Right atrium auricular region (tissue), 2 donors: Measurements from ENCODE around the gene ATF7IP. TPM values are rescaled to one million over a fixed set of nuclear protein-coding genes. Genes with fewer than 3 reads are reported as not detected.

ENCODE experiments used
- DNase-seq: peaks from one replicate; pipeline ENCODE4 v3.0.0-alpha.2; 2019; ENCODE audit warnings: low spot score
- H3K27ac ChIP-seq, 2 donors: fragments of 200-600 bp; sonication (generic); 1 replicate in 1 of 2; 2 replicates in 1 of 2; pipeline ENCODE4 v1.5.1; 2016 to 2019
- H3K27me3 ChIP-seq, 2 donors: fragments of 200-600 bp; sonication (generic); one replicate each; pipeline versions ENCODE4 v1.5.1 to v1.6.0; 2017 to 2019
- H3K36me3 ChIP-seq: fragments of 200-600 bp; sonication (generic); one replicate; pipeline ENCODE4 v1.5.1; 2016
- H3K4me1 ChIP-seq, 2 donors: fragments of 200-600 bp; sonication (generic); one replicate each; pipeline versions ENCODE4 v1.5.1 to v1.6.0; 2017 to 2019
- H3K4me3 ChIP-seq, 2 donors: fragments of 200-600 bp; sonication (generic); 1 replicate in 1 of 2; 2 replicates in 1 of 2; pipeline ENCODE4 v1.5.1; 2017 to 2019; ENCODE audit warnings: mild to moderate bottlenecking in 1 of 2, moderate library complexity in 1 of 2
- H3K9me3 ChIP-seq, 2 donors: fragments of 200-600 bp; sonication (generic); one replicate each; pipeline ENCODE4 v1.5.1; 2019
- CTCF ChIP-seq, 2 donors: fragments of 200-600 bp; sonication (generic); IDR thresholded peaks; one replicate each; pipeline ENCODE4 v1.5.1; 2019; ENCODE audit warnings: antibody characterized with exemption in 2 of 2
- total RNA-seq, 2 donors: library from RNA; depleted of rRNA; stranded (reverse); fragments of >200 nt; gene quantifications; one replicate each; pipeline ENCODE4 v1.1.0, GENCODE V29; 2016

ATF7IP gene
- total RNA-seq, 2 donors from 2014 or later: 33.1 to 39.7 TPM

DNA sequence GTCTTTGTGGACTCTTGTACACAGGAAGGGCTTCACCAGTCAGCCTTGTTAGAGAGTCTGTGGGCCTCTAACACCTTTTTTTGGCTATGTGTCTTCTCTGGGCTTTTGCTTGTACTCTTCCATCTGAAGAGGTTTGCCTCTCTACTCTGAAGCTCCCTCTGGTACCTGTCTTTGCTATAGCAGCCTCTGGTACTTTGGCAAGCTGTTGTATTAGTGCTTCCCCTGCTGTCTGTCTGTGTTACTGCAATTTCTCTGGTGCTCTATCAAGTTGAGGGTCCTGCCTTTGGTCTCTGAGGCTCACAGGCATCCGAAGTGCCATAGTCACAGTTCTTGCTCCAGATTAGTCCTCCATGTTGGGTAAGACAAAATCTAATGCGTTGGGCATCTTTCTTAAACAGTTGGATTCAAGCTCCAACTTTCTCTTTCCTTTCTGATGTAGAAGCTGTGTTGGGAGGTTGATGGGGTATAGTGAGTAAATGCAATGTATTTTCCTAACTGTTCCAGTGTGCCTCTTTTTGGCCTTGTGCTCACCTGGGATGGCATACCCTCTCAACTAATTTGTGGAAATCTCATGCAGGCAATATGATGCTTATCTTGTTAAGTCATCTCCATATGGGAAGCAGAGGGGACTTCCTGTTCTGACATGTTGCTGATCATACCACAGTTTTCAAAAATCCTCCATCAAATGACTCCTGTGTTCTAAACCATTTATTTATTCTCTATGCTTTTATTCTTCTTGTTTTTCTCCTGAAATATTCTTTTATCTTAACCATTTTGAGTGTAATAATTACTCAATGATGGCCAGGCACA, 88.8 kb downstream of the ATF7IP start:
- Histone ChIP-seq H3K4me3 (no peak overlapping the region), H3K27ac (no peak overlapping the region), H3K9me3 (no peaks in the 10 kb centered on the region), H3K36me3 (peaks cover 38% of the 10 kb centered on the region), H3K27me3 (no peaks in the 10 kb centered on the region), H3K4me1 (no peaks in the 10 kb centered on the region)
- TF ChIP-seq CTCF (IDR thresholded peaks at IDR 0.05): peak; percentile 22 to 59
- DNase-seq: no peak

DNA sequence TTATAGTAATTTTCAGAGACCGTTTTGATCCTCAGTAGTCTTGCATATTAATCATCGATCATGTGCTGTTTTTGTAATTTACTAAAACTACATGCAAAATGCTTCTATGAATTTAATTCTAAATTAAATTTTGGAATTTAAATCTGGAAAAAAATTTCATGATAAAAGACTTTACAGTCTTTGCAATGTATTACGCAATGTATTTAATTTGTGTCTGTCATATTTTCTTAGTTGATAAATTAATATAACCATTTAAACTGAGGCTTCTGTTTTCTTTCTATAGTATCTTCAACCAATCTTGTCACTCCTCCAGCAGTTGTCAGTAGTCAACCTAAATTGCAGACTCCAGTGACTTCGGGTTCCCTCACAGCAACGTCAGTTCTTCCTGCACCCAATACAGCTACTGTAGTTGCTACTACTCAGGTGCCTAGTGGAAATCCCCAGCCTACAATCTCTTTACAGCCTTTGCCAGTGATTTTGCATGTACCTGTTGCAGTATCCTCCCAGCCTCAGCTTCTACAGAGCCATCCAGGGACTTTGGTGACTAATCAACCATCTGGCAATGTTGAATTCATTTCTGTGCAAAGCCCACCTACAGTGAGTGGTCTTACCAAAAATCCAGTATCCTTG, 94.8 kb downstream of the ATF7IP start:
- Histone ChIP-seq H3K27me3 (no peaks in the 10 kb centered on the region), H3K4me1 (no peaks in the 10 kb centered on the region), H3K36me3 (peaks cover 38% of the 10 kb centered on the region), H3K27ac (no peak overlapping the region), H3K9me3 (no peaks in the 10 kb centered on the region), H3K4me3 (no peak overlapping the region)
- no peak for DNase-seq
- TF ChIP-seq CTCF (IDR thresholded peaks at IDR 0.05): no peak

- no peak for TF ChIP-seq CTCF (IDR thresholded peaks at IDR 0.05)
- H3K4me3 ChIP-seq: no peak overlapping the region
- peaks cover 26 to 51% of the 10 kb centered on the region in 2 donors for H3K9me3 ChIP-seq
- peaks cover 64% of the 10 kb centered on the region for H3K36me3 ChIP-seq
- DNase-seq: no peak
- H3K27ac ChIP-seq: no peak overlapping the region
- H3K4me1 ChIP-seq: no peaks in the 10 kb centered on the region
- no peaks in the 10 kb centered on the region for H3K27me3 ChIP-seq
Measured at GRCh38 chr12:14471497-14471896, 106.0 kb downstream of the ATF7IP start.

DNA sequence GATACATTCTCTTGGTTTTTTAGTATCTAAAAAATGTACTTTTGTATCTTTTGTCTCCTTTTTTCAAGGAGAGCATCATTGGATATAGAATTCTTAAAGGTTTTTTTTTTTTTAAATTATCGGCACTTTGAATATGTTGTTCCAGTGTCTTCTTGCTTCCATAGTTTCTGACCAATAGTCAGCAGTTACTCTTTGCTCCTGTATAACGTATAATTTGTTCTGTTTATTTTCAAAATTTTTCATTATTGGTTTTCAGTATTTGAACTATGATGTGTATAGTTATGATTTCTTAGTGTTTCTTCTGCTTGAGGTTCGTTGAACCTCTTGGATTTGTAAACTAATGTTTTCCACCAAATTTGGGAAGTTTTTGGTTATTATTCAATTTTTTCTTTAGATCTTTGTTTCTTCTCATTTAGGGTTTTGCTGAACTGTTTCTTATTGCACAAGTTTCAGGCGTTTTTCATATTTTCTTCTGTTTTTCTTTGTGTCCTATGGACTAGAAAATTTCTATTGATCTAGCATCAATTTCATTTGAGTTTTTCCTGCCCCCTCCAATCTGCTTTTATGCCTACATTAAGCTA, 108.3 kb downstream of the ATF7IP start:
- Histone ChIP-seq H3K27ac (no peak overlapping the region), H3K4me1 (no peaks in the 10 kb centered on the region), H3K27me3 (no peaks in the 10 kb centered on the region), H3K9me3 (peaks cover 26 to 51% of the 10 kb centered on the region in 2 donors), H3K36me3 (peaks cover 70% of the 10 kb centered on the region), H3K4me3 (no peak overlapping the region)
- no peak for DNase-seq
- no peak for TF ChIP-seq CTCF (IDR thresholded peaks at IDR 0.05)

DNA sequence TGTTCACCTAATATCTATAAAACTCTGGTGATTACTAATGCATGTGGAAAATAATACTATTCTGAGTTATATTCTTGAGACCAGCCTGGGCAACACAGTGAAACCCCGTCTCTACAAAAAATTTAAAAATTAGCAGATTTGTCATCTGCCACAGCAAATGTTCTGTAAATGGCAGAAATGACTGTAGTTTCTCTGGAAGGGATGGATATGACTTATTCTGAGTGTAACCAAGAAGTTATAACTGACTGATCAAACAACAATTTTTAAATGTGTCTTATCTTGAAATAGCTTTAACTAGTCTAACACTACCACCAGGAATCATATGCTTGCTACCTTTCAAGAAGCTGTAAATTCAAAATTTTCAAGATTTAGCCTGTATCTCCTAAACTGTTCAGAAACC, 113.5 kb downstream of the ATF7IP start:
- TF ChIP-seq CTCF (IDR thresholded peaks at IDR 0.05): no peak
- H3K27ac ChIP-seq: no peak overlapping the region
- peaks cover 11 to 22% of the 10 kb centered on the region in 2 donors for H3K9me3 ChIP-seq
- H3K27me3 ChIP-seq: no peaks in the 10 kb centered on the region
- no peak for DNase-seq
- H3K4me3 ChIP-seq: no peak overlapping the region
- H3K4me1 ChIP-seq: no peaks in the 10 kb centered on the region
- H3K36me3 ChIP-seq: peaks cover 86% of the 10 kb centered on the region
